Smooth muscle cell (in vitro differentiated cells): ENCODE results near the gene CAMK1D. TPM values are rescaled to one million over a fixed set of nuclear protein-coding genes. Genes with fewer than 3 reads are reported as not detected.

Experiments
- DNase-seq: peaks from one replicate; lab custom pipeline; 2025; ENCODE audit not compliant: unreplicated experiment; lab: John Stamatoyannopoulos, UW
- H2AFZ ChIP-seq: fragments of 200-600 bp; sonication (generic); 2 replicates; pipeline ENCODE4 v1.6.0; 2016; ENCODE audit warnings: antibody characterized with exemption, low read depth, mild to moderate bottlenecking
- H3F3A ChIP-seq: fragments of 200-600 bp; sonication (generic); 2 replicates; pipeline ENCODE4 v1.6.0; 2017; ENCODE audit warnings: antibody characterized with exemption, low read depth
- H3K27ac ChIP-seq: fragments of 200-600 bp; sonication (generic); 2 replicates; pipeline ENCODE4 v1.5.1; 2016; ENCODE audit warnings: low read depth, mild to moderate bottlenecking
- H3K27me3 ChIP-seq: fragments of 200-600 bp; sonication (generic); 2 replicates; pipeline ENCODE4 v1.6.1; 2016; ENCODE audit warnings: low read depth, mild to moderate bottlenecking
- H3K36me3 ChIP-seq: fragments of 200-600 bp; sonication (generic); 2 replicates; pipeline ENCODE4 v1.5.1; 2016; ENCODE audit warnings: low read depth
- H3K4me1 ChIP-seq: fragments of 200-600 bp; sonication (generic); 2 replicates; pipeline ENCODE4 v1.5.1; 2016; ENCODE audit warnings: low read depth
- H3K4me2 ChIP-seq: fragments of 200-600 bp; sonication (generic); 2 replicates; pipeline ENCODE4 v1.6.0; 2016; ENCODE audit warnings: mild to moderate bottlenecking
- H3K4me3 ChIP-seq: fragments of 200-600 bp; sonication (generic); 2 replicates; pipeline ENCODE4 v1.5.1; 2016; ENCODE audit warnings: mild to moderate bottlenecking
- H3K79me2 ChIP-seq: fragments of 200-600 bp; sonication (generic); 2 replicates; pipeline ENCODE4 v1.6.0; 2016; ENCODE audit warnings: low read depth, mild to moderate bottlenecking
- H3K9ac ChIP-seq: fragments of 200-600 bp; sonication (generic); 2 replicates; pipeline ENCODE4 v1.6.0; 2016; ENCODE audit warnings: low read depth
- H3K9me3 ChIP-seq: fragments of 200-600 bp; sonication (generic); replicated peaks from 2 replicates; pipeline ENCODE4 v1.5.1; 2016; ENCODE audit warnings: low read depth
- H4K20me1 ChIP-seq: fragments of 200-600 bp; sonication (generic); 2 replicates; pipeline ENCODE4 v1.6.0; 2016; ENCODE audit warnings: low read depth
- WGBS: methylation state at CpG from one replicate; pipeline ENCODE4 v1.1.7; 2016; ENCODE audit warnings: low lambda C conversion rate; 5-methylcytosine and 5-hydroxymethylcytosine counted together
- polyA plus RNA-seq: library from polyadenylated mRNA; unstranded; fragments of >200 nt; fragmentation: Nextera tagmentation; extraction: Ambion mirVana; gene quantifications from 2 replicates; pipeline ENCODE4 v1.2.1, GENCODE V29; 2016
- total RNA-seq: library from RNA; depleted of rRNA; stranded (reverse); fragments of >200 nt; gene quantifications from 2 replicates; pipeline ENCODE4 v1.2.3, GENCODE V29; 2014
- TF ChIP-seq, protein P1 (sequence below): fragments of 200-600 bp; sonication (generic); IDR thresholded peaks from 2 replicates; pipeline ENCODE4 v1.5.1; 2017; ENCODE audit warnings: borderline replicate concordance, mild to moderate bottlenecking, antibody characterized with exemption; ENCODE audit not compliant: insufficient read depth, poor library complexity, severe bottlenecking

CAMK1D gene
- total and polyA plus RNA-seq, 2 experiments from 2014 or later = 1.6 to 2.3 TPM

DNA sequence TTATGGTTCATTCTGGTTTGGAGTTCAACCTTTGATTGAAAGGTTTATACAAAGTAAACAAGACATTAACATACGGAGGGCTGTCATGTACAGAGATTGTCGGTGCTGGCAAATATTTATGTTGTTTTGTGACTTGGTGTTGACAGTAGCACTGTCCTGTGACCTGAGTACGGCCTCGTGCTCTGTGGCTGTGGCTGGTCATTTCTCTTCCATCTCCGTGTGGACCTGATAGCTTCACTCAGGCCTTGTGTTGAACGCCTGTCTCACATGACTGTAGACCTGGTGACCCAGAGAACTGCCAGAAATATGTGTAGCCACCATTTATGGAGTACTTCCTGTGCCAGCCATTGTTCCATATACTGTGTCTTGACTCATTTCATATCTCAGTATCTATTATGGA is 340.5 kb downstream of the CAMK1D start:
- no peaks in the 10 kb centered on the region for H3K9me3 ChIP-seq
- 57% methylated on average over 6 of the region's 6 CpGs for WGBS
- H3K36me3 ChIP-seq = no peaks in the 10 kb centered on the region
- no peaks in the 10 kb centered on the region for H3K4me1 ChIP-seq
- TF ChIP-seq, protein P1, sequence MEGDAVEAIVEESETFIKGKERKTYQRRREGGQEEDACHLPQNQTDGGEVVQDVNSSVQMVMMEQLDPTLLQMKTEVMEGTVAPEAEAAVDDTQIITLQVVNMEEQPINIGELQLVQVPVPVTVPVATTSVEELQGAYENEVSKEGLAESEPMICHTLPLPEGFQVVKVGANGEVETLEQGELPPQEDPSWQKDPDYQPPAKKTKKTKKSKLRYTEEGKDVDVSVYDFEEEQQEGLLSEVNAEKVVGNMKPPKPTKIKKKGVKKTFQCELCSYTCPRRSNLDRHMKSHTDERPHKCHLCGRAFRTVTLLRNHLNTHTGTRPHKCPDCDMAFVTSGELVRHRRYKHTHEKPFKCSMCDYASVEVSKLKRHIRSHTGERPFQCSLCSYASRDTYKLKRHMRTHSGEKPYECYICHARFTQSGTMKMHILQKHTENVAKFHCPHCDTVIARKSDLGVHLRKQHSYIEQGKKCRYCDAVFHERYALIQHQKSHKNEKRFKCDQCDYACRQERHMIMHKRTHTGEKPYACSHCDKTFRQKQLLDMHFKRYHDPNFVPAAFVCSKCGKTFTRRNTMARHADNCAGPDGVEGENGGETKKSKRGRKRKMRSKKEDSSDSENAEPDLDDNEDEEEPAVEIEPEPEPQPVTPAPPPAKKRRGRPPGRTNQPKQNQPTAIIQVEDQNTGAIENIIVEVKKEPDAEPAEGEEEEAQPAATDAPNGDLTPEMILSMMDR = no peak
- DNase-seq = no peak
- no peak overlapping the region for H2AFZ ChIP-seq
- no peaks in the 10 kb centered on the region for H3K79me2 ChIP-seq
- H3K4me2 ChIP-seq = no peak overlapping the region
- H3F3A ChIP-seq = peaks cover 3% of the 10 kb centered on the region
- H3K27ac ChIP-seq = peak overlapping the region; percentile 32
- H4K20me1 ChIP-seq = no peaks in the 10 kb centered on the region
- H3K4me3 ChIP-seq = no peak overlapping the region
- no peak overlapping the region for H3K9ac ChIP-seq
- no peaks in the 10 kb centered on the region for H3K27me3 ChIP-seq

GRCh38 chr10:12690525-12691126 is 341.3 kb downstream of the CAMK1D start:
- Histone ChIP-seq H4K20me1 (no peaks in the 10 kb centered on the region), H3K36me3 (no peaks in the 10 kb centered on the region), H3K9ac (no peak overlapping the region), H3F3A (no peaks in the 10 kb centered on the region), H3K4me1 (no peaks in the 10 kb centered on the region), H3K79me2 (no peaks in the 10 kb centered on the region), H3K9me3 (no peaks in the 10 kb centered on the region), H2AFZ (peak overlapping the region; percentile 20), H3K27me3 (no peaks in the 10 kb centered on the region), H3K4me3 (no peak overlapping the region), H3K4me2 (peak overlapping the region; percentile 64), H3K27ac (peak overlapping the region; percentile 32)
- TF ChIP-seq, protein P1 = no peak
- peak; percentile 22 for DNase-seq
- 47% methylated on average over 10 of the region's 10 CpGs for WGBS

DNA sequence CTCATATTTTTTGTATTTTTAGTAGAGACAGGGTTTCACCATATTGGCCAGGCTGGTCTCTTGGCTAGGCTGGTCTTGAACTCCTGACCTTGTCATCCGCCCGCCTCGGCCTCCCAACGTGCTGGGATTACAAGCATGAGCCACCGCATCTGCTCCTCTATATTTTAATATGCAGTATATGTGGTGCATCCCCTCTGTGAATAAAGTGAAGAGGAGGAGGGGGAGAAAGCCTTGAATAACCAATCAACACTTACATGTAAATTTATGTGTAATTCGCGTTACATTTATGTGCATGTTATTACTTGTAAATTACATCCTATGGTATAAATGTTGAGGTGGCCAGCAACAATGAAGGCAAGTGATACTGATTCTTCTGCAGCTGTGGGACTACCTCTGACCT is 342.2 kb downstream of the CAMK1D start:
- Histone ChIP-seq H3K27me3 (no peaks in the 10 kb centered on the region), H3K4me3 (no peak overlapping the region), H2AFZ (no peak overlapping the region), H3K9me3 (no peaks in the 10 kb centered on the region), H3K79me2 (no peaks in the 10 kb centered on the region), H3K27ac (no peak overlapping the region), H3K4me2 (no peak overlapping the region), H3K9ac (no peak overlapping the region), H3K36me3 (no peaks in the 10 kb centered on the region), H3K4me1 (no peaks in the 10 kb centered on the region), H4K20me1 (no peaks in the 10 kb centered on the region), H3F3A (no peaks in the 10 kb centered on the region)
- DNase-seq = no peak
- WGBS = 93% methylated on average over 7 of the region's 7 CpGs
- TF ChIP-seq, protein P1 = no peak

GRCh38 chr10:12697764-12698163 is 348.4 kb downstream of the CAMK1D start:
- Histone ChIP-seq H3F3A (peaks cover 7% of the 10 kb centered on the region), H3K36me3 (no peaks in the 10 kb centered on the region), H3K4me3 (no peak overlapping the region), H4K20me1 (no peaks in the 10 kb centered on the region), H3K4me1 (no peaks in the 10 kb centered on the region), H3K27me3 (no peaks in the 10 kb centered on the region), H3K9ac (no peak overlapping the region), H3K9me3 (no peaks in the 10 kb centered on the region), H3K27ac (no peak overlapping the region), H3K79me2 (no peaks in the 10 kb centered on the region), H2AFZ (no peak overlapping the region), H3K4me2 (no peak overlapping the region)
- DNase-seq = no peak
- WGBS = 94% methylated on average over 9 of the region's 9 CpGs
- TF ChIP-seq, protein P1 = no peak
